Measurements from ENCODE around the gene MPHOSPH8.
A peak's percentile ranks its signal among the peaks of the same experiment; 100 is the strongest.

The MPHOSPH8 gene, protein sequence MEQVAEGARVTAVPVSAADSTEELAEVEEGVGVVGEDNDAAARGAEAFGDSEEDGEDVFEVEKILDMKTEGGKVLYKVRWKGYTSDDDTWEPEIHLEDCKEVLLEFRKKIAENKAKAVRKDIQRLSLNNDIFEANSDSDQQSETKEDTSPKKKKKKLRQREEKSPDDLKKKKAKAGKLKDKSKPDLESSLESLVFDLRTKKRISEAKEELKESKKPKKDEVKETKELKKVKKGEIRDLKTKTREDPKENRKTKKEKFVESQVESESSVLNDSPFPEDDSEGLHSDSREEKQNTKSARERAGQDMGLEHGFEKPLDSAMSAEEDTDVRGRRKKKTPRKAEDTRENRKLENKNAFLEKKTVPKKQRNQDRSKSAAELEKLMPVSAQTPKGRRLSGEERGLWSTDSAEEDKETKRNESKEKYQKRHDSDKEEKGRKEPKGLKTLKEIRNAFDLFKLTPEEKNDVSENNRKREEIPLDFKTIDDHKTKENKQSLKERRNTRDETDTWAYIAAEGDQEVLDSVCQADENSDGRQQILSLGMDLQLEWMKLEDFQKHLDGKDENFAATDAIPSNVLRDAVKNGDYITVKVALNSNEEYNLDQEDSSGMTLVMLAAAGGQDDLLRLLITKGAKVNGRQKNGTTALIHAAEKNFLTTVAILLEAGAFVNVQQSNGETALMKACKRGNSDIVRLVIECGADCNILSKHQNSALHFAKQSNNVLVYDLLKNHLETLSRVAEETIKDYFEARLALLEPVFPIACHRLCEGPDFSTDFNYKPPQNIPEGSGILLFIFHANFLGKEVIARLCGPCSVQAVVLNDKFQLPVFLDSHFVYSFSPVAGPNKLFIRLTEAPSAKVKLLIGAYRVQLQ

DNA sequence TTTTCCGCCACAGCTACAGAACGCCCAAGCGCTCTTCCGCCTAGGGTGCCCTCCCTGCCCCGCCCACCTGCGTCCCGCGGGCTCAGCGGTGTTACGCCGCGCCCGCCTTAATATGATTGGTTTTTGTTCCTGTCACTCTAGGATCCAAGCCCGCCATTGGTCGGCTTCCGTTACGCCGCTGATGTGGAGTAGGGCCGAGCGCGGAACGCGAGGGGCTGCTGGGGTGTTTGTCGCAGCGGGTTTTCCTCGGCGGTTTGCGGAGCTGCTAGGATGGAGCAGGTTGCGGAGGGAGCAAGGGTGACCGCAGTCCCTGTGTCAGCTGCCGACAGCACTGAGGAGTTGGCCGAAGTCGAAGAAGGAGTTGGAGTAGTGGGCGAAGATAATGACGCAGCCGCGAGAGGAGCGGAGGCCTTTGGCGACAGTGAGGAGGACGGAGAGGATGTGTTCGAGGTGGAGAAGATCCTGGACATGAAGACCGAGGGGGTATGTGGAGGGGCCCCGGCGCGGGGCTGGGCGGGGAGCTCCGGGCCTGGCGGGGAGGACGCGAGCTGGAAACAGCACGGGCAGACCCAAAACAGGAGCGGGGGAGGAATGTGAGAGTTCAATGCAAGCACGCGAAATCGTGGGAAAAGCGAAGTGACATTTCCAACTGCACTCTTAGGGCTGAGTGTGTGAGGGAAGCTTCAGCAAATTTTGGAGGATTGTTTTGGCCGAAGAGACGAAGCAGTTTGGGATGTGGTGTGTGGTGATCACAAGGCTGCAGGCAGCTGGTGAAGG lies at the start of gene MPHOSPH8:
MPHOSPH8 (plus strand) TSS at position 181 of the 777 bp plus-strand sequence; CDS start at position 271, 90 bp downstream.
- DNase-seq (ENCODE audit: low read depth in 4 of 4, low spot score in 1 of 4) = peak; percentile 87 to 89 (median 89)

DNA sequence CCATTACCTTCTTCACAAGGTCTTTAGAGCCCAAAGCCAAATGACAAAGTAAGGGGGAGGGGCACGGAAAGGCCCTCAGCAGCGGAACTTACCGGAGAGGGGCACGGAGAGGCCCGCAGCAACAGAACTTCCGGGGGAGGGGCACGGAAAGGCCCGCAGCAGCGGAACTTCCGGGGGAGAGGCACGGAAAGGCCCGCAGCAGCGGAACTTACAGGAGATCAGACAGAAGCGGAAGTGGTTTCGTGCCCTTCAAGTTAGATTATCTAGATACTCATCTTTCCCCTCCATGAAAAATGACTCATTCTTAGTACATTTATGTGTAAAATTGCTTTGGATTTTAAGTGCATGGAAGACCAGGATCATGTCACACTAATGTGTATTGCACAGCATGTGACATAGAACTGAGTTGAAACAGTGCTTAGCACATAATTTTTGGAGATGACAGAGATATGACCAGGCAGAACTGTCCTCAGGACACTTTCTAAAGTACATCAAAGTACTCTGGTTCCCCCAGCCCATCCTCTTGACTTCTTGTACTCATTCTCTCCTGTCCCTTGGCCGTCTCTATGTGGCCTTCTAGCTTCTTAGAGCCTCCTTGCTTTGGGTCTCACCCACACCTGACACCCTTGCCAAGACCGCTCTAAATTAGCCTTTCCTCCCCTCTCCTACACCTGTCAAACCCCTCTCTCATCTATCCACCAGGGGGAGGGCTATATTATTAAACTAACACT lies 46.4 kb upstream of the MPHOSPH8 start:
- DNase-seq (ENCODE audit: low read depth in 4 of 4, low spot score in 1 of 4) = peak; percentile 52 to 74 (median 61)

DNA sequence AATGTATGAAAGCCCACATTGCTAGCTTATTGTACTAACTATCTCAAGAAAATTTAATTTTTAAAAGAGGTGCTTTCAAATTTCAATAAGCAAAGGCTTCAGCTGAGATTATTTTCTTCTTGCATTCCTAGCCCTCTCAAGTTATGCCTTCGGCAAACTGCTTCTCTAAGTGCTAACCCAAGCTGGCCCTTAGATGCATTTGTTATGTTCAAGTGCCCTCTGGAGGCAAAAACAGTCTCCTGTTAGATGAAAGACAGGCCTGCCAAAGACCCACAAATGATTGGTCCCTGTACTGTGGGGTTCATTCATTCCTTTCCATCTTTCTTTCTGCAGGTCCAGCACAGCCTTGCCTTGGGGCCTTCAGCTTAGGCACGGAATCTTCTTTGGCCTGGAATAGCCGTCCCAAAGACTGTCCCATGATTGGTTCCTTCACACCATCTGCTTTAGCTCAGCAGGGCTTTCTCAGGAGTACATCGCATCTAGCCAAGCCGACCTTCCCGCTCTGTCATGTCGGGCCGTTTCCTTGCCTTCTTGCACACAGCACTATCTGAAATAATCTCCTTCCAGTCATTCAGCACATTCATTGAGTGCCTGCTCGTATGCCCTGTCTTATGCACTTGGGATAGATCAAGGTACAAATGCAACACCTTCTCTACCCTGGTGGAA lies 45.7 kb upstream of the MPHOSPH8 start:
- DNase-seq (ENCODE audit: low read depth in 4 of 4, low spot score in 1 of 4) = no peak

DNA sequence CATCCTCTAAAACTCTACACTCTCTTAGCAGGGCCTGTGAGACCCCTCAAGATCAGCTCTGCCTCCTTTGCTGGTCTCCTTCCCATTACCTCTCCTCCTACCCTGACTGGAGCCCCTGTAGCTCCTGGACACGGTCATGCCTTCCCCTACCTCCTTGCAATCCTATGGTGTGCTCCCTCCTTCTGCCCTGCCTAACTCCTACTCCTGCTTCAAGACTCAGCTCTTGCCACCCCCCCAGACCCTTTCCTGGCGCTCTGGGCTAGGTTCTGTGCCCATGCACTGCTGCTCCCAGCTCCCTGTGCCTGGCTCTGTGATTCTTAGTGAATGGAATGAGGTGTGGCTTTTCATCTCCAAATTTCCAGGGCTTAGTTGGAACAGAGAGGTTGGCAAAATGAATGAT lies 44.1 kb upstream of the MPHOSPH8 start:
- no peak for DNase-seq (ENCODE audit: low read depth in 4 of 4, low spot score in 1 of 4)

DNA sequence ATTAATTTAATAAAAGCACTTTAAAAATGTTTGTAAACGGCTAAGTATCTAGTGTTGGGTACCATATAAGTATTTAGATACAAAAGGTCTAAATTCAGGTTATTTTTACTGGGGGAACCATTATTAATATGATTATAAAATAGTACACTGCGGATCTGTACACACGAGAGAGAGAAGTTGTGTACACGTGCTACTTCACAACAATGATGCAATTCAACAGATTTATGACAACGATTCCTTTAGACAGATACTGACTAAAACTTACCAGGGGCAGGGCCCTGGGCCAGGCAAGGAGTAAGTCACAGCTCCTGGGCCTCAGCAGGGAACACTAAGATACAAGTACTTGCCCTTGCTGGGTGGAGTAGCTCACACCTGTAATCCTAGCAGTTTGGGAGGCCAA lies 43.0 kb upstream of the MPHOSPH8 start:
- DNase-seq (ENCODE audit: low read depth in 4 of 4, low spot score in 1 of 4) = no peak

DNA sequence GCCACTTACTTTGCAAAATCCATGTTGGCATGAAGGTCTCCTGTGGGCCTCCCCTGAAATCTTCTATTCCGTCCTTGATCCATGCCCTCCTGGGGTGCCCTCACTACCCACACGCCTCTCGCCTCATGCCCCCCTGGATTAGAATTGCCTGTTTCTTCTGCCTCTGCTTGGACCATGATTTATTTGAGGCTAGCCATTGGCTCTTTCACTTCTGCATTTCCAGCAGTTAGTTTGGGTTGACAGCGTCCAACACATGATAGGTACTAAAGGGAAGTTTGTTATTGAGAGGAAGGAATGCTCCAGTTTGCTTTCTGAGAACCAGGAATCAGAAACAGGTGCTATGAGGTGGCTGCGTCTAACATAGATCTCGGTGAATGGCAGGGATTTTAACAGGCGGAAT lies 41.6 kb upstream of the MPHOSPH8 start:
- DNase-seq (ENCODE audit: low read depth in 4 of 4, low spot score in 1 of 4) = no peak

DNA sequence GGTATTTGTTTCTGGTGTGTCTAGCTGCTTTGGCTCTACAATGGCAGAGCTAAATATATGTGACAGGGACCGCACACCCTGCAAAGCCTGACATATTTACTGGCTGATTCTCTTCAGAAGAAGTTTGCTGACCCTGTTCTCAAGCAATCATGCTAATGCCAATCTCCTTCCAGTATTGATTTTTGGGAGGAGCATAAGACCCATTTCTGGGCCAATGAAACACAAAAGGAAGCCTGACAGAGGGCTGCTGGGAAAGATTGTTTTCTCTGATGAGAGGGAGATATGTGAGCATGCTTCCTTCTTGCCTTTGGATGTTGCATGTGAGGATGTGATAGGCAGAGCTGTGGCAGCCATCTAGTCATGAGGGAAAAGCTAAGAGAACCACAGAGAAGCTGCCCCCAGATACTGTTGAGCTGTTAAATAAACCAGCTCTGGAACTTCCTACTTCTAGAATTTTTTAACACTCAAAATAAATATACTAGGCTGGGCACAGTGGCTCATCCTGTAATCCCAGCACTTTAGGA lies 40.7 kb upstream of the MPHOSPH8 start:
- no peak for DNase-seq (ENCODE audit: low read depth in 4 of 4, low spot score in 1 of 4)

DNA sequence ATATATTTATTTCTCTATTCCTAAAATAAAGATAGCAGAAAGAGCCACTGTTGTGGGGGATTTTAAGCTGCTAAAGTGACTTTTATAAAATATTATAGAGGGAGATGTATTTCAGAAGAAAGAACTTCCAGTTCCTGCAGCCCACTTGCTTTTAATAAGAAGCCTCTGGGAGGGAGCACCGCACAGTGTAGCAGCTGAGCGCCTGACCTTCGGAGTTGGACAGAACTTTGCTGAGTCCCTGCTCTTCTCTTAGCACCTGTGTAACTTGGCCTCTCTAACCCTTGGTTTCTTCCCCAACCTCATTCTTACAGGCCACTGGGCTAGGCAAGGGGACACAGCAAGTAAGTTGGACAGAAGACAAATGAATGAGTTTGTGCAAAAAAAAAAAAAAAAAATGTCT lies 37.4 kb upstream of the MPHOSPH8 start:
- no peak for DNase-seq (ENCODE audit: low read depth in 4 of 4, low spot score in 1 of 4)

DNA sequence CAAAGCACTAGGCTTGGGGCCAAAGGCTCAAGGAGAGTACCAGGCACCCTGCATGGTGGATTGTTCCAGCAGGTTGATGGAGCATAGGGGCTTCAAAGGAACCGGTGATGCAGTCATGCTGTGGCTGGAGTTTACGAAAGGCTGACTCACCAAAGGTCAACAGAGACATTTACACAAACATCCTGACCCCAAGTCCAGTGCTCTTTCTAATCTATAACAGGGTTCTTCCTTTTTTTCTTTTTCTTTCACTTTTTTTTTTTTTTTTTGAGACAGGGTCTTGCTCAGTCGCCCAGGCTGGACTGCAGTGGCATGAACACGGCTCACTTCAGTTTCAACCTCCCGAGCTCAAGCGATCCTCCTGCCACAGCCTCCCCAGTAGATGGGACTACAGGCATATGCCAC lies 36.5 kb upstream of the MPHOSPH8 start:
- DNase-seq (ENCODE audit: low read depth in 4 of 4, low spot score in 1 of 4) = no peak

DNA sequence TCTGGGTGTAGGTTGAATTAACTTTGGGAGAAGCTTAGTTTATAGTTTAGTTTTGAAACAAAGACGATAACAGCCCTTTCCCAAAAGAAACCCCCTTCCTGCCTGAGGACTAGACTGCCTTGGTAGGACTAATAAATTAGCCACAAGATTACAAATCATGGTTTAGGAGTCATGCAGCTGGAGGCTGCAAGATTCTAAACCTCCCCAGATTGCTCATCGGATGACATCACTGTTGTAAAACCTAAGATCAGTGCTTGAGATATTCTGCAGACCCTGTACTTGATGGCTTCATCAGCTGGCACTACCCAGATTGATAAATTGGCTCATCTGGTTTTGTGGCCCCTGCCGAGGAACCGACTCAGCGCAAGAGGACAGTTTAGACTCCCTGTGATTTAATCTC lies 35.9 kb upstream of the MPHOSPH8 start:
- DNase-seq (ENCODE audit: low read depth in 4 of 4, low spot score in 1 of 4) = no peak

DNA sequence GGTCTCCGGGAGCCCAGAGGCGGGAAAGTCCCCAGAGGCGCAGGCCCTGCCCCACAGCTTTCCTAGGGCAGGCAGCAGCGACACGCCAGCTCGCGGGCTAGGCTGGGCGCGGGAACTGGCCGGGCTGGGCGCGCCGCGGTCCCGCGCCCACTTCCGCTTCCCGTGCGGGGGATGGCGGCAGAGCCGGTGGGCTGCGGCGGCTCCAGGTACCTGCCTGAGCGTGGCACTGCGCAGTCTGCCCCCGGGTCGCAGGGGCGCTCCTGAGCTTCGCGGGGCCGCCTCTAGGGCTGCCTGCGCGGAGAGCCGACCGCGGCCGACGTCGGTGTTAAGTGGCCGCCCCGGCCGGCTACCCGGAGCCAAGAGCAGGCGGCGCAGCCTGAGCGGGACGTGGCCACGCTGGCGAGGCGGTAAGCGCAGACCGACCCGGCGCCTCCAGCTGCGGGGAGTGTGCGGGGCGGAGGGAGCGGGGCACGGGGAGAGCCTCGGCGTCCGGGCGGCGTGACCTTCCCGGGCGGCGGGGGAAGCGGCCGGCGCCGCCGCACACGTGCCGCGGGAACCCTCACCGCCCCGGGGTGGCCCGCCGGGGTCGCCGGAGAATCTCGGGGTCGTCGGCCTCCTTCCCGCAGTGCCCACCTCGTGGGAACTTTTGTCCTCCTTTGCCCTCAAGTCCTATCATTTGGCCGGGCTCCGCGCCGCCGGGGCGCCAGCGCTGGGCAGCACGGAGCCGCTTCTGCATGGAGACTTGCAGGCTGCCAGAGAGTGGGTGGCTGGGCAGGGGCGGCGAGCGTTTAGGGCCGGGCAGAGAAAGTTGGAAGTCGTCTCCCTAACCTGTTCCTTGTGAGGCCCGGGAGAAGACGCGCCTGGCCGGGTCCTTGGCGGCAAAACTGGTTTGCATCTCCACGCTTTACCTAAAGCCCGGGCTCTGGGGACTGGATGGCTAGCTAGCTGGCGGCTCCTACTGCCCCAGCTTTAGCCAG lies 31.4 kb upstream of the MPHOSPH8 start:
- DNase-seq (ENCODE audit: low read depth in 4 of 4, low spot score in 1 of 4) = peak in 2 of 4 experiments; percentile 13 to 31

DNA sequence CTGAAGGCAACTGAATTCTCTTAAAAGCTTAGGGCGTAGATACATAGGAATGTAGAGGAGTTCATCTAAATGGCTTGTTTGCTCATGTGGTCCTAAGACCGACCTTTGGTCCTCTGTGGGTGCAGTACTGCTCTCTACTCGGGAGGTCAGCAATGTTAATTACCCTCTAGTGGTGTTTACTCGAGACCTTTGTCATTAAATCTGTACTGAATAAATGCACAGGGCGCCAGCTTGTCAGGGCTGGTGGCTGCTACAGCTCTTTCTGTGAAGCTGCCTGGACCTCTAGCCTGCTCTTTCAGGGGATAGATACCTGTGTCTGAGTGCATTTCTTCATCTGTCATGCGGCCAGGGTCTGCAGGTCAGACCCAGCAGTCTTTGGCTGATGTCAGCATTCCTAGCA lies 29.2 kb upstream of the MPHOSPH8 start:
- DNase-seq (ENCODE audit: low read depth in 4 of 4, low spot score in 1 of 4) = no peak

DNA sequence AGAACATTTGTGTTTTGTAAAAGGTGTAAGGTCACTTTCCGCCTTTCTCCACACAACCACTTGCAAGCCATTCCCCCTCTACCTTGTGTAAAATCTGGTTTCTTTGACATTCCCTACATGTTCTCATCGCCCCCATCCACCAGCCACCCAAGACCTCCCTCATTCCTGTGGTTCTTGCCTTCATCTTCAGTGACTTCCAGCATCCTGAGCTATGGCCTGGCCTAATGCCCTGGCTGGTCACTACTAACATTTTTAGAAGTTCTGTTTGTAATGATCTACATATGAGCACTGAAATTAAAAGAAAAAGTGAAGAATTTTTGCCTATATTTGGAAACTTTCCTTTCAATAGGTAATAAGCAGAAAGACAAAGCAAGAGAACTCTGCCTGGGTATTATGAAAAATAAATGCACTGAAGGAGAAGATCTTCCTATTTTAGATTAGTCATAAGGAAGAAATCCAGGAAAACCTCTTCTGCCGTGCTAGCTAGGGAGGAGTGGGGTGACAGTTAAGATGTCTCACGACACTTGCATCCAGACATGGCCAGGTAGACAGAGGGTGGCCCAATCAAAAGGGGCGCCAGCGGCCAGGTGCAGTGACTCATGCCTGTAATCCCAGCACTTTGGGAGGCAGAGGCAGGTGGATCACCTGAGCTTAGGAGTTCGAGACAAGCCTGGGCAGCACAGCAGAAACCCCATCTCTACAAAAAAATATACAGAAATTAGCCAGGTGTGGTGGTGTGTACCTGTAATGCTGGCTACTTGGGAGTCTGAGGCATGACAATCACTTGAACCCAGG lies 28.1 kb upstream of the MPHOSPH8 start:
- DNase-seq (ENCODE audit: low read depth in 4 of 4, low spot score in 1 of 4) = no peak

DNA sequence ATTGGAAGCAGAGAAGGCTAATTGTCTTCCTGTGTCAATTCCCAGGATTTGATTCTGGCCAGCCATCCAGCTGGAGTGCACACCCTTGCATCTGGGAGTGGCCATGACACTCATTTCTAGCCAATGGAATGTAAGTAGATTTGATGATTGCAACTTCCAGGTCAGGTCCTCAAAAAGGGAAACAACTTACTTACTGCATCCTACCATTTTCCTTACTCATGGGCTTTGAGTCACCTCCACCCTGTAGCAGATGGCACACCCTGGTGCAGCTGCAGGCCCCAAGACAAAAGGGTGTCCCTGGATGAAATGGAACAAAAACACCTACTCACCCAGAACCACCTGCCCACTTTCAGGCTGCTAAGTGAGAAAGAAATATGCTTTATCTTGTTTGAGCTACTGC lies 27.3 kb upstream of the MPHOSPH8 start:
- DNase-seq (ENCODE audit: low read depth in 4 of 4, low spot score in 1 of 4) = no peak

DNA sequence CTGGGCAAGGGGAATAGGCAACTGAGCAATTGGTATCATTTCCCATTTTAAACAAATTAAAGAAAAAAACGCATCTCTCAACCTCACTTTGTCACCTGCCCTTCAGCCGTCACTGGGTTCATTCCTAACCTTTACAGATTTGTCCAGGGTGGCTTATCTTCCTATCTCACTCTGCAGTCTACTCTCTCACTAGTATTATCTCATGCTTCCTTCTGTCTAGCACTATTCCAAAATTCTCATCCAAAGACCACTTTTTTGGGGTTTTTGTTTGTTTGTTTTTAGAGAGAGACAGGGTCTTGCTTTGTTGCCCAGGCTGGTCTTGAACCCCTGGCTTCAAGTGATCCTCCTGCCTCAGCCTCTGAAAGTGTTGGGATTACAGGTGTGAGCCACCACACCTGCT lies 26.7 kb upstream of the MPHOSPH8 start:
- DNase-seq (ENCODE audit: low read depth in 4 of 4, low spot score in 1 of 4) = no peak

DNA sequence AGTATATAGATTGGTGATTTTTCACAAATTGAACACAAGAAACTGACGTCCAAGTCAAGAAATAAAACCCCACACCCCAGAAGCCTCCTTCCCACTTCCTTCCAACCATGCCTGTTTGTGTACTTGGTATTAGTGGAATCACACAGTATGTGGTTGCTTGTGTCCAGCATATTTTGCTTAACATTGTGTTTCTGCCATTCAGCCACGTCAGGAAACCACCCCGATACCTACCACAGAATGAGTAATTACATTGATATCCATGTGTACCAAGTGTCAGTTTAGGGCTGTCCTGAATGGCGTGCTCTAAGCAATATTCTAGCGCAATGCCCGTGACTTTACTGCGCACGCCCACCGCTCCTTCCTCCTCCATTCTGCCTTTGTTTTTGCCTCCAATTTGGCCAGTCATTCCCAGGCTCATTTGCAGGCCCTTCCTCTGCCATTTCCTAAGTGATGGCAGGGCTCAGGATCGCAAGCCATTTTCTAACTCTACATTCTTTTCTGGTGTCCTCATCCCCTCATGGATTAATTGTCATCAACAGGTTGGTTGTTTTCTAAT lies 25.9 kb upstream of the MPHOSPH8 start:
- no peak for DNase-seq (ENCODE audit: low read depth in 4 of 4, low spot score in 1 of 4)

DNA sequence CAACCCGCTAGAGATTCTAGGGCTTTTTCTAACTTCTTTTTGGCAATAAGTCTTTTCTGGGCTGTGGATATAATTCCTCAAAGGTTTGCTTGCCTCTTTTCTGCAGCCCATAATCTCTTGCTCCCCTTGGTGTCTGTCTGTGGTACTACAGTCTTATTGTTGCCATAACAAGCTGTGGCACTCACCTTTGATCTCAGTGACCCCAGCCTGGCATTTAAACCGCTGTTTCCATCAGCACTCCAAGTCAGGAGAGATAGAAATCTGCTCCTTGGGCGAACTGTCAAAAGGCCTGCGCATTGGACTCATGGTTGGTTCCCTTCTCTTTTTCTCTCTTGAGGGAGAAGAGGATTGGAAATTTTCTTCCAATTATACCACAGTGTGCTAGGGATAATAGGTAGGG lies 14.5 kb upstream of the MPHOSPH8 start:
- no peak for DNase-seq (ENCODE audit: low read depth in 4 of 4, low spot score in 1 of 4)

DNA sequence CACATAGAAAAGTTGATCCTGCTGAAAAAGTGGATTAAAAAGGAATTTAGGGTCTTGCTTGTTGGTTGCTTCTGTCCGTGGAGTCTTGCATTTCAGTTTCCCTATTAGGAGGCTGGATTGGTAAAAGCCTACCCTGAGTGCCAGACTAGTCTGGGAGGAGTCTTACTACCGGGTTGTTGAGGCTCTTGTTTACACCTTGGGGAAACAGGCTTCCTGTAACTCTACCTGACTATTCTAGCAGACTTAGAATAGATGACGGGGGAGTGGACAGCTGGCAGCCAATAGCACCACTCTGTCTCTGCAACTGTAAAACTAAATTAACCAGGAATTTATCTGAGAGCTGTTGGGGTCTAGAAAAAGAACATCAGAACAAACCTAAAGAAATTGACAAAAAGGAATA lies 11.3 kb upstream of the MPHOSPH8 start:
- no peak for DNase-seq (ENCODE audit: low read depth in 4 of 4, low spot score in 1 of 4)

Measured in stimulated activated CD4-positive, alpha-beta T cell treated with anti-CD3 and anti-CD28 coated beads, Interleukin-1b, Interleukin-23, amount 100 ng/mL, for 24 hours (primary cell).